DND-41 (cell line): ENCODE results near the gene RAB4B.

Experiments used
- CTCF ChIP-seq: IDR thresholded peaks from 2 replicates; pipeline ENCODE4 v1.5.1; 2012; ENCODE audit warnings: borderline replicate concordance, low read length, moderate library complexity, mild to moderate bottlenecking; ENCODE audit not compliant: poor library complexity, severe bottlenecking; ENCODE audit errors: extremely low read depth
- EZH2 ChIP-seq: IDR thresholded peaks from 3 replicates; pipeline ENCODE4 v1.6.1; 2012; ENCODE audit warnings: borderline replicate concordance, low read depth, mild to moderate bottlenecking, moderate library complexity, low read length, inconsistent platforms; ENCODE audit not compliant: severe bottlenecking

GRCh38 chr19:40762754-40763470, 15.1 kb upstream of the RAB4B start:
- TF ChIP-seq CTCF (no peak), EZH2 (no peak)
